Psoas muscle (tissue), 8 donors: ENCODE results near the gene LDOC1. TPM values are rescaled to one million over a fixed set of nuclear protein-coding genes. Genes with fewer than 3 reads are reported as not detected.
A peak's percentile ranks its signal among the peaks of the same experiment; 100 is the strongest.
"Not testable (repeated sequence)": the region's sequence is repeated elsewhere in the genome, so short reads cannot be mapped to it uniquely, and the experiment has no call there.

ENCODE experiments used
- ATAC-seq, 4 donors: fragments of 200-7000 bp; cut with Tn5 transposase; one replicate each; pipeline ENCODE4 v1.9.1; 2020; ENCODE audit warnings: moderate library complexity in 3 of 4, mild to moderate bottlenecking in 2 of 4
- DNase-seq, 2 donors: peaks; one replicate each; pipeline ENCODE4 v3.0.0-alpha.2; 2020
- H3K27ac ChIP-seq: fragments of 200-600 bp; one replicate; pipeline ENCODE4 v1.8.0; 2022
- H3K27me3 ChIP-seq, 3 donors: fragments of 200-600 bp in 1 of 3; one replicate each; pipeline versions ENCODE4 v1.6.1 to v1.8.0; 2013 to 2022; ENCODE audit warnings: low read length in 2 of 3, mild to moderate bottlenecking in 2 of 3, moderate library complexity in 1 of 3; ENCODE audit not compliant: insufficient read depth in 3 of 3
- H3K36me3 ChIP-seq, 2 donors: fragments of 200-600 bp in 1 of 2; one replicate each; pipeline versions ENCODE4 v1.6.1 to v1.8.0; 2013 to 2022; ENCODE audit warnings: low read depth in 1 of 2, mild to moderate bottlenecking in 1 of 2, moderate library complexity in 1 of 2; ENCODE audit not compliant: insufficient read depth in 1 of 2
- H3K4me1 ChIP-seq: fragments of 200-600 bp; one replicate; pipeline ENCODE4 v1.8.0; 2022
- H3K4me3 ChIP-seq: fragments of 200-600 bp; one replicate; pipeline ENCODE4 v1.8.0; 2022; ENCODE audit warnings: mild to moderate bottlenecking
- H3K9me3 ChIP-seq: fragments of 200-600 bp; one replicate; pipeline ENCODE4 v1.8.0; 2022
- WGBS, 3 donors: extraction: QIAGEN DNeasy Blood & Tissue Kit; methylation state at CpG; one replicate each; pipeline versions ENCODE4 v1.1.6 to v1.1.7; 2013; 5-methylcytosine and 5-hydroxymethylcytosine counted together
- intact Hi-C, 2 donors: fragments of 100-400 bp; cut with DNase I; formaldehyde crosslinking; loops; one replicate each; pipeline versions ENCODE4 v1.11.0 to v1.14.2; 2022
- polyA plus RNA-seq, 3 donors: library from polyadenylated mRNA; stranded (reverse); fragments of 200-250 nt; gene quantifications; one replicate each; pipeline ENCODE4 v1.2.3, GENCODE V29; 2013
- total RNA-seq, 4 donors: library from RNA; stranded (reverse); fragmentation: NEBNext Ultra II Directional in 2 of 4; extraction: Animal tissue kit (Norgen Biotek cat#: 25700) in 2 of 4; gene quantifications; one replicate each; pipeline versions ENCODE4 v1.2.1 to v1.2.4, GENCODE V29; 2021 to 2023
- TF ChIP-seq, protein P1 (sequence below): fragments of 200-600 bp; IDR thresholded peaks from one replicate; pipeline ENCODE4 v1.8.0; 2022; ENCODE audit warnings: antibody characterized with exemption
- donor health status: healthy with polysubstance abuse.
- donor health status: DM: no; HTN: no; CAD: no; lungs with moderate emphysema.
- donor health status: Bipolar disorder and iron deficiency.
- donor health status: healthy.
- donor health status: DM: yes; HTN: yes; CAD: no.
- donor health status: DM: no; HTN: no; CAD: no.
- donor health status: DM: no; HTN: no; CAD: no.
- donor health status: DM: yes; HTN: yes; CAD: no.

Gene LDOC1
- total and polyA plus RNA-seq, 7 donors, result 1.6 to 5.3 (median 2.5) TPM

GRCh38 chrX:141175786-141176185 is 1.1 kb downstream of the LDOC1 start:
- peak overlapping the region; percentile 63 for H3K4me3 ChIP-seq
- H3K27me3 ChIP-seq, result peaks cover 0 to 11% (median 0%) of the 10 kb centered on the region in 3 donors
- no peak overlapping the region for H3K27ac ChIP-seq
- WGBS, 3 donors, result 40 to 63% (median 42%) methylated on average over 5 of the region's 5 CpGs
- H3K4me1 ChIP-seq, result no peaks in the 10 kb centered on the region
- intact Hi-C loops, result no loop called here
- H3K9me3 ChIP-seq, result no peaks in the 10 kb centered on the region
- DNase-seq (no peak), ATAC-seq (no peak)
- no peaks in the 10 kb centered on the region for H3K36me3 ChIP-seq
- TF ChIP-seq, protein P1, sequence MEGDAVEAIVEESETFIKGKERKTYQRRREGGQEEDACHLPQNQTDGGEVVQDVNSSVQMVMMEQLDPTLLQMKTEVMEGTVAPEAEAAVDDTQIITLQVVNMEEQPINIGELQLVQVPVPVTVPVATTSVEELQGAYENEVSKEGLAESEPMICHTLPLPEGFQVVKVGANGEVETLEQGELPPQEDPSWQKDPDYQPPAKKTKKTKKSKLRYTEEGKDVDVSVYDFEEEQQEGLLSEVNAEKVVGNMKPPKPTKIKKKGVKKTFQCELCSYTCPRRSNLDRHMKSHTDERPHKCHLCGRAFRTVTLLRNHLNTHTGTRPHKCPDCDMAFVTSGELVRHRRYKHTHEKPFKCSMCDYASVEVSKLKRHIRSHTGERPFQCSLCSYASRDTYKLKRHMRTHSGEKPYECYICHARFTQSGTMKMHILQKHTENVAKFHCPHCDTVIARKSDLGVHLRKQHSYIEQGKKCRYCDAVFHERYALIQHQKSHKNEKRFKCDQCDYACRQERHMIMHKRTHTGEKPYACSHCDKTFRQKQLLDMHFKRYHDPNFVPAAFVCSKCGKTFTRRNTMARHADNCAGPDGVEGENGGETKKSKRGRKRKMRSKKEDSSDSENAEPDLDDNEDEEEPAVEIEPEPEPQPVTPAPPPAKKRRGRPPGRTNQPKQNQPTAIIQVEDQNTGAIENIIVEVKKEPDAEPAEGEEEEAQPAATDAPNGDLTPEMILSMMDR, result no peak

GRCh38 chrX:141164406-141164805 is 12.5 kb downstream of the LDOC1 start:
- ATAC-seq (no peak), DNase-seq (no peak)
- Histone ChIP-seq H3K36me3 (no peaks in the 10 kb centered on the region), H3K4me1 (no peaks in the 10 kb centered on the region), H3K27me3 (no peaks in the 10 kb centered on the region), H3K4me3 (no peak overlapping the region), H3K9me3 (no peaks in the 10 kb centered on the region), H3K27ac (no peak overlapping the region)
- intact Hi-C loops, result no loop called here
- TF ChIP-seq, protein P1, result no peak
- 22 to 52% (median 33%) methylated on average over 1 of the region's 1 CpG for WGBS, 3 donors

GRCh38 chrX:141158084-141158483 is 18.8 kb downstream of the LDOC1 start:
- ATAC-seq (no peak), DNase-seq (no peak)
- Histone ChIP-seq H3K27ac (no peak overlapping the region), H3K27me3 (no peaks in the 10 kb centered on the region), H3K9me3 (no peaks in the 10 kb centered on the region), H3K4me3 (no peak overlapping the region), H3K36me3 (no peaks in the 10 kb centered on the region), H3K4me1 (no peaks in the 10 kb centered on the region)
- intact Hi-C loops, result no loop called here
- TF ChIP-seq, protein P1, result no peak
- WGBS, 3 donors, result 84 to 97% (median 93%) methylated on average over 3 of the region's 3 CpGs

- H3K36me3 ChIP-seq, H3K4me3 ChIP-seq, DNase-seq, H3K27me3 ChIP-seq, H3K4me1 ChIP-seq, H3K27ac ChIP-seq, ATAC-seq, intact Hi-C loops, H3K9me3 ChIP-seq: not testable (repeated sequence)
- WGBS, 3 donors, result 77 to 94% (median 86%) methylated on average over 2 to 3 of the region's 3 CpGs
Observed at GRCh38 chrX:141155231-141155630, 21.7 kb downstream of the LDOC1 start.

DNA sequence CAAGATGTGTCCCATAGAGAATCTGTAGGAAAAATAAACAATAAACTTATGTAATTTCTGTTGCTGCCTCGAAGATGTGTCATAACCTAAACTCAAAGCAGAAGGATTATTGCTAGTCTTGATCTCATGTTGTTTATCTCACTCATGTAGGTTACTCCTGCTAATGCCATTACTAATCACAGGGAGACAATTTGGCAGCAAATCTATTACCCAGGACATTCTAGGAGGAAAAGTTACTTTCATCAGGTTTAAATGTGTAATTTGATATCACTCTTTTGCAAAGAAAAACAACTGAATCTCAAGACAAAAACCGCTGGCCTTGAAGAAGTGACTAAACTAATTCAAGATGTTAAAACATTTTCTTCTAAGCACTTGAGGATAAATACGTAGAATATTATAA is 34.0 kb downstream of the LDOC1 start:
- H3K9me3 ChIP-seq, result no peaks in the 10 kb centered on the region
- no peaks in the 10 kb centered on the region for H3K36me3 ChIP-seq
- WGBS, 3 donors, result 52 to 65% (median 65%) methylated on average over 3 of the region's 3 CpGs
- no peak overlapping the region for H3K4me3 ChIP-seq
- intact Hi-C loops, result no loop called here
- ATAC-seq (no peak), DNase-seq (no peak)
- TF ChIP-seq, protein P1, result no peak
- no peaks in the 10 kb centered on the region for H3K27me3 ChIP-seq
- H3K4me1 ChIP-seq, result no peaks in the 10 kb centered on the region
- no peak overlapping the region for H3K27ac ChIP-seq
